Heart right ventricle (tissue), 16 donors: Measurements from ENCODE around the gene ADAMTSL3. TPM values are rescaled to one million over a fixed set of nuclear protein-coding genes. Genes with fewer than 3 reads are reported as not detected.
A peak's percentile ranks its signal among the peaks of the same experiment; 100 is the strongest.

Source experiments
- ATAC-seq, 8 donors: fragments of 200-7000 bp; cut with Tn5 transposase; one replicate each; pipeline ENCODE4 v1.9.1; 2020; ENCODE audit warnings: mild to moderate bottlenecking in 8 of 8, moderate library complexity in 8 of 8, moderate number of reproducible peaks in 1 of 8
- DNase-seq, 2 donors: peaks; one replicate each; pipeline ENCODE4 v3.0.0-alpha.2; 2020
- H3K27ac ChIP-seq, 10 donors: fragments of 200-600 bp; sonication (generic) in 2 of 10; one replicate each; pipeline versions ENCODE4 v1.5.0 to v1.8.0; 2020 to 2022; ENCODE audit warnings: mild to moderate bottlenecking in 3 of 10
- H3K27me3 ChIP-seq, 7 donors: fragments of 200-600 bp; one replicate each; pipeline ENCODE4 v1.8.0; 2021 to 2022; ENCODE audit warnings: mild to moderate bottlenecking in 2 of 7
- H3K36me3 ChIP-seq, 9 donors: fragments of 200-600 bp; sonication (generic) in 1 of 9; one replicate each; pipeline versions ENCODE4 v1.5.0 to v1.8.0; 2020 to 2022; ENCODE audit warnings: mild to moderate bottlenecking in 2 of 9
- H3K4me1 ChIP-seq, 9 donors: fragments of 200-600 bp; sonication (generic) in 1 of 9; one replicate each; pipeline versions ENCODE4 v1.5.0 to v1.8.0; 2020 to 2022; ENCODE audit warnings: mild to moderate bottlenecking in 4 of 9
- H3K4me3 ChIP-seq, 10 donors: fragments of 200-600 bp; sonication (generic) in 2 of 10; one replicate each; pipeline versions ENCODE4 v1.5.0 to v1.8.0; 2020 to 2022; ENCODE audit warnings: mild to moderate bottlenecking in 7 of 10, moderate library complexity in 2 of 10
- H3K9me3 ChIP-seq, 11 donors: fragments of 200-600 bp in 10 of 11; sonication (generic) in 2 of 11; one replicate each; pipeline versions ENCODE4 v1.5.0 to v1.8.0; 2013 to 2022; ENCODE audit warnings: mild to moderate bottlenecking in 2 of 11, control low read depth in 1 of 11, moderate library complexity in 1 of 11
- CTCF ChIP-seq, 9 donors: fragments of 200-600 bp; sonication (generic) in 2 of 9; IDR thresholded peaks; one replicate each; pipeline versions ENCODE4 v1.5.0 to v1.8.0; 2021 to 2022; ENCODE audit warnings: antibody characterized with exemption in 9 of 9, mild to moderate bottlenecking in 5 of 9, moderate library complexity in 1 of 9
- WGBS, 2 donors: extraction: QIAGEN DNeasy Blood & Tissue Kit; methylation state at CpG; one replicate each; pipeline ENCODE4 v1.1.7; 2013; ENCODE audit warnings: inconsistent platforms in 1 of 2; 5-methylcytosine and 5-hydroxymethylcytosine counted together
- intact Hi-C, 10 donors: fragments of 100-400 bp; cut with DNase I; formaldehyde crosslinking; loops; one replicate each; pipeline versions ENCODE4 v1.11.1 to v1.14.2; 2022
- polyA plus RNA-seq, 2 donors: library from polyadenylated mRNA; stranded (reverse); fragments of 200-250 nt; gene quantifications; one replicate each; pipeline ENCODE4 v1.2.3, GENCODE V29; 2013
- total RNA-seq, 10 donors: library from RNA; stranded (reverse); fragmentation: NEBNext Ultra II Directional in 3 of 10; extraction: Animal tissue kit (Norgen Biotek cat#: 25700) in 3 of 10; gene quantifications; one replicate each; pipeline versions ENCODE4 v1.2.1 to v1.2.4, GENCODE V29; 2021 to 2023
- donor health status: Arrhythmogenic right ventricular cardiomyopathy.
- donor health status: ischemic (EF 13 %, LVEDD 7.1; RV severe dilation, severe dysfunction).
- donor health status: healthy with polysubstance abuse.
- donor health status: DM: no; HTN: yes; CAD: no.
- donor health status: DM: no; HTN: no; CAD: no.
- donor health status: ischemic (EF 25% LVEDD 6.9; RV normal size, moderate dysfunction).
- donor health status: ischemic (EF 25% LVEDD 5.7; RV mildly dilated, moderate dysfunction).
- donor health status: healthy.
- donor health status: DM: yes; HTN: yes; CAD: no.
- donor health status: Ischemic cardiomyopathy.
- donor health status: ischemic (EF 35%, LVEDD 5.7; RV mildly dilated, moderate dysfunction).
- donor health status: nonischemic (EF 11% LVEDD 7.7; RV severe dilation, severe dysfunction).
- donor health status: DM: yes; HTN: yes; CAD: no.
- donor health status: PGD.
- donor health status: ischemic (EF 29% LVEDD 5.4; RV normal size, mild dysfunction).
- donor health status: nonischemic (EF 23%, LVEDD 6.1; RV moderate dilation, normal function).

Gene ADAMTSL3
- total and polyA plus RNA-seq, 12 donors: 1.6 to 15.4 (median 11.0) TPM

GRCh38 chr15:83897037-83897436 is 243.1 kb downstream of the ADAMTSL3 start:
- no peaks in the 10 kb centered on the region for H3K4me1 ChIP-seq
- TF ChIP-seq CTCF (IDR thresholded peaks at IDR 0.05): no peak
- H3K4me3 ChIP-seq: no peak overlapping the region
- H3K36me3 ChIP-seq: peaks cover 0 to 57% (median 0%) of the 10 kb centered on the region in 9 donors
- intact Hi-C loops: loop anchor here in 2 of 10 donors (10.0 kb wide), 2 partner anchors 52 to 62 kb away; no protein-coding TSS in a partner anchor
- H3K27ac ChIP-seq: no peak overlapping the region
- H3K27me3 ChIP-seq: no peaks in the 10 kb centered on the region
- DNase-seq (no peak), ATAC-seq (no peak)
- WGBS, 2 donors: 95 to 99% methylated on average over 2 of the region's 2 CpGs
- no peaks in the 10 kb centered on the region for H3K9me3 ChIP-seq

GRCh38 chr15:83898361-83898760 is 244.4 kb downstream of the ADAMTSL3 start:
- no peaks in the 10 kb centered on the region for H3K9me3 ChIP-seq
- no peak overlapping the region for H3K4me3 ChIP-seq
- H3K4me1 ChIP-seq: no peaks in the 10 kb centered on the region
- no peaks in the 10 kb centered on the region for H3K27me3 ChIP-seq
- H3K27ac ChIP-seq: no peak overlapping the region
- ATAC-seq (no peak), DNase-seq (no peak)
- WGBS, 2 donors: 94 to 95% methylated on average over 2 of the region's 2 CpGs
- peaks cover 0 to 46% (median 0%) of the 10 kb centered on the region in 9 donors for H3K36me3 ChIP-seq
- no peak for TF ChIP-seq CTCF (IDR thresholded peaks at IDR 0.05)
- intact Hi-C loops: loop anchor here in 2 of 10 donors (10.0 kb wide), 2 partner anchors 54 to 64 kb away; no protein-coding TSS in a partner anchor

GRCh38 chr15:83899670-83900069 is 245.7 kb downstream of the ADAMTSL3 start:
- peak in 3 of 8 donors; percentile 22 to 41 (median 30) for ATAC-seq
- intact Hi-C loops: loop anchor here in 2 of 10 donors (10.0 kb wide), 2 partner anchors 55 to 65 kb away; no protein-coding TSS in a partner anchor
- H3K4me1 ChIP-seq: peaks cover 0 to 9% (median 6%) of the 10 kb centered on the region in 9 donors
- WGBS, 2 donors: 68 to 78% methylated on average over 2 of the region's 2 CpGs
- DNase-seq: no peak
- H3K9me3 ChIP-seq: no peaks in the 10 kb centered on the region
- no peak overlapping the region for H3K4me3 ChIP-seq
- H3K27me3 ChIP-seq: no peaks in the 10 kb centered on the region
- H3K27ac ChIP-seq: no peak overlapping the region
- no peak for TF ChIP-seq CTCF (IDR thresholded peaks at IDR 0.05)
- peaks cover 0 to 40% (median 0%) of the 10 kb centered on the region in 9 donors for H3K36me3 ChIP-seq

GRCh38 chr15:83904107-83905040 is 250.5 kb downstream of the ADAMTSL3 start:
- Histone ChIP-seq H3K27ac (peak overlapping the region in 1 of 10 donors; percentile 47), H3K4me1 (peaks cover 0 to 13% (median 7%) of the 10 kb centered on the region in 9 donors), H3K36me3 (peaks cover 0 to 33% (median 0%) of the 10 kb centered on the region in 9 donors), H3K9me3 (peaks cover 0 to 12% (median 0%) of the 10 kb centered on the region in 11 donors), H3K4me3 (no peak overlapping the region), H3K27me3 (no peaks in the 10 kb centered on the region)
- intact Hi-C loops: no loop called here
- ATAC-seq (peak in 7 of 8 donors; percentile 33 to 72 (median 51)), DNase-seq (peak in 1 of 2 donors; percentile 6)
- 51 to 52% methylated on average over 11 of the region's 11 CpGs for WGBS, 2 donors
- no peak for TF ChIP-seq CTCF (IDR thresholded peaks at IDR 0.05)
